GM21528 (cell line): ENCODE data around the gene CRMP1.
"Not testable (repeated sequence)": the region's sequence is repeated elsewhere in the genome, so short reads cannot be mapped to it uniquely, and the experiment has no call there.

Experiments
- ATAC-seq: cut with Tn5 transposase; IDR thresholded peaks from one replicate; pipeline ENCODE4 v1.9.1; 2021; ENCODE audit warnings: mild to moderate bottlenecking, moderate library complexity; ENCODE audit not compliant: unreplicated experiment, low FRiP score

The CRMP1 gene

DNA sequence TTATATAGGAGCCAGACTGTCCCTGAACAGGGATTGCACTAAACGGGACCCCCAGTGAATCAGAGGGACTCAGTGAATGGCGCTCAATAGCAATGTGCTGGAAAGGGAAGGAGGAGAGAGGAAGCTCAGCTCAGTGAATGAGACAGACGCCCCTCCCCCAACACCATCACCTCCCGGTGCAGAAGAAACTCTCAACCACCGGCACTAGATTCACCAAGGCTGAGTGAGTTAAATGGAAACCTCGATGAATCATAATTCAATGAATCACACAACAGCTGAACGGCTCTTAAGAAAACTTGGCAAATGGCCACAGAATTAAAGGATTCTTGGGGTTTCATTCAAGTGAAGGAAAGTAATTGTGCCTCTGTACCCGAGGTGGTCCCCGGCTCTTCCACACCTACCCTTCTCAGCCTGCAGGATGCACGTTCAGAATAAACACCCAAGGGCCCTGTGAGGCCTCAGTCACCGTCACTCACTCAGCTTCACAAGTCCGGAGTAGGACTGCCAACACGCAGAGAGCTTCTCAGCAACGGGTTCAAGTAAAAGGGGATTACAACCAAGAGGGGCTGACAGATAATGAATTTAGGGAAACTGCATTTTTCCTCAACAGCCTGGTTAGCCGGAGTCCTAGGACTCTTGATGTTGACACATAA lies 29.3 kb downstream of the CRMP1 start:
- no peak for ATAC-seq

DNA sequence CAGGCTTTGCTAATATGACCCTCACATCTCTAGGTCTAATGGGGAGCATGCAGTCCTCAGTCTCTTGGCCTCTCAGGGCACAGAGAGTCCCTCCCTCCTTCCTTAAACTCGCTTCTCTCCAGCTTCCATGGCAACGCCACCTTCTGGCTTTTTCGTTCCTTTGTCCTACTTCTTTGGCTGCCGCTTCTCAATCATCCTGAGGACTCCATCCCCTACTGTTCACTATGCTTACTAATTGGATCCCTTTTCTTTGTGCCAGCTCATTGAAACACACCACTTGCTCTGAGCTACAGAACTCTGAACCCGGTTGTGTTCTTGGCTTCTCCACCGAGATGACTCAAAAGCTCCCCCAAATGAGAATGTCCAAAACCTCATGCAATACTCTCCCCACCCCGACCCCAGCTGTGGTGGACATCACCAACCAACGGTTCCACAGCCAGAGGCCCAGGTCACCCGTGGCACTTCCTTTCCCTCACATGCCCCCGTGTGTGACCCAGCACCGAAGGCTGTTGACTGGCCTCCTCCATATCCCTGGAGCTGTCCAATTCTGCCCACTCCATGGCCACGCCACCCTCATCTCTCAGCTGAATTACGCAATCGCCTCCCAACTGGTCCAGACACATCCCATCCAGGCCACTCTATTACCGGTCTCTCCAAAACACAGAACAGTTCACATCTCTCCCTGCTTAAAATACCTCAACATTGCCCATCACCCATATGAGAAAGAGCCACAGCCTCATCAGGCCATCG lies 34.7 kb downstream of the CRMP1 start:
- no peak for ATAC-seq

GRCh38 chr4:5857199-5857598 lies 35.7 kb downstream of the CRMP1 start:
- no peak for ATAC-seq

DNA sequence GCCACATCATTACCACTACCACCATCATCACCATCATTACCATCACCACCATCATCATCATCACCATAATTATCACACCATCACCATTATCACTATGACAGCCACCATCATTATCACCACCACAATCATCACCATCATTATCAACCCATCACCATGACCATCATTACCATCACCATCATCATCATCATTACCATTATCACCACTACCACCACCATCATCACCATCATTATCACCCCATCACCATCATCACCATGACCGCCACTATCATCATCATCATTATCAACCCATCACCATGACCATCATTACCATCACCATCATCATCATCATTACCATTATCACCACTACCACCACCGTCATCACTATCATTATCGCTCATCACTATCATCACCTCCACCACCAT lies 36.5 kb downstream of the CRMP1 start:
- not testable (repeated sequence) for ATAC-seq

- ATAC-seq = no peak
Measured at GRCh38 chr4:5854929-5855328, 38.0 kb downstream of the CRMP1 start.

DNA sequence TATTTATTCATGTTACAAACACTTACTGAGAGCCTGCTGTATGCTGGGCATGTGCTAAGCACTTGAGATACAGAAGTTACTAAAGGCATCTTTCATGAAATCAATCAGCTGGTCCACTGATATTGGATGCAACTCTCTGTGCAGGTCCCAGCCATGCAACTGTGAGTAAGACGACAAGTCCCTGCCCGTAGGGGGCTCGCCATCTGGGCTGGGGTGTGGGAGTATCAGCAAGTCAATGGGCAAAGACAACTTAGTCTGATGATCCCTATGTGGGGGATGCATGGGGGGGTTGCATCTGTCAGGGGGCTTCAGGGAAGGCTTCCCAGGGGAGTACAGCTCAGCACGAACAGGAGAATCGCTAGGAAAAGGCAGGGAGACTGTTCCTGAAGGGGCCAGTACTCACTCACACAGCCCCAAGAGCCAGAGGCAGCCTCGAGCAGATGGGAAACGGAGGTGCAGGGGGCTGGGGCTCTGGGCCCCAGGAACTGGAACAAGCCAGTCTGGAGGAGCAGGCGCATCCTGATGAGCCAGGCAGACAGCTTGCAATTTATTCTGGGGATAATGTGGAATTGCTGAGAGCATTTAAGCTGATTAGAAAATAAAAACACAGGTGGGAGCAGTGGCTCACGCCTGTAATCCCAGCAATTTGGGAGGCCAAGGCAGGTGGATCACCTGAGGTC lies 40.2 kb downstream of the CRMP1 start:
- ATAC-seq = no peak

DNA sequence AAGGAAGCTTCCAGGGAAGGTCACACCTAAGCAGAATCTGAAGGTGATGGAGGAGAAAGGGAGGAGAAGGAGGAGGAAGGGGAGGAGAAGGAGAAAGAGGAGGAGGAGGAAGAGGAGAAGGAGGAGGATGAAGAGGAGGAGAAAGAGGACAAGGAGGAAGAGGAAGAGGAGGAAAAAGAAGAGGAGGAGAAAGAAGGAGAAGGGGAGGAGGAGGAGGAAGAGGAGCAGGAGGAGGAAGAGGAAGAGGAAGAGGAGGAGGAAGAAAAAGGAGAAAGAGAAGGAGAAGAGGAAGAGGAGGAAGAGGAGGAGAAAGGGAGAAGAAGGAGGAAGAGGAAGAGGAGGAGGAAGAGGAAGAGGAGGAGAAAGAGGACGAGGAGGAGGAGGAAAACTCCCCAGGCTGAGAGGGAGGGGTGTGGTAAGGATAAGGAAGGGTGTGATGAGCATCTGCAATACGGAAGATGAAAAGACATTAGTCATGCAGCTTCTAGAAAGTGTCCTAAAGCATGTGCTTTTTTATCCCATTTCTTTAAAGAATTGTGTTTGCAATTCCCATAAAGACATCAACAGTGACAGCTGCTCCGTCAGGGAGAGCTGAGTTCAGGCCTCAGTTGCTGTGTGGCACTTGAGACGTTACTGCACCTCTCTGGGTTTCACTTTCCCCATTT lies 41.1 kb downstream of the CRMP1 start:
- no peak for ATAC-seq

GRCh38 chr4:5845035-5845905 lies 47.6 kb downstream of the CRMP1 start:
- ATAC-seq = no peak

- no peak for ATAC-seq
Measured at GRCh38 chr4:5843573-5844530, 49.0 kb downstream of the CRMP1 start.

DNA sequence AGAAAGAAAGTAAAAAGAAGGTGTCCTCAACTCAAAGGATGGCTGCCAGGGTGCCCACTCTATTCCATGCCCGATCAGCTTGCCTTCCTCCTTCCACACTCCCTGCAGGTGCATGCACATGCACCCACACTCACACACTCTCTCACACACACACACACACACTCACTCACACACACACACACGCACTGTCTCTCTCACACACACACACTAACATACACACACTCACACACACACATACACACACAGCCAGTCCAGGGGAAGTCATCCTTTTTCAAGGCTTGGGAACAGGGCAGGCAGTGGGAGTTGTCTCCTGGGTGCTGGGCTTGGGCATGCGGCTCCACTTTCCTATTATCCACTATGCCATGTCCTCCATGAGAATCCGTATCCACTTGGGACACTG lies 50.4 kb downstream of the CRMP1 start:
- no peak for ATAC-seq

GRCh38 chr4:5839751-5840674 lies 52.9 kb downstream of the CRMP1 start:
- ATAC-seq = no peak

GRCh38 chr4:5839332-5839731 lies 53.6 kb downstream of the CRMP1 start:
- ATAC-seq = no peak

- not testable (repeated sequence) for ATAC-seq
Measured at GRCh38 chr4:5837483-5837882, 55.4 kb downstream of the CRMP1 start.

DNA sequence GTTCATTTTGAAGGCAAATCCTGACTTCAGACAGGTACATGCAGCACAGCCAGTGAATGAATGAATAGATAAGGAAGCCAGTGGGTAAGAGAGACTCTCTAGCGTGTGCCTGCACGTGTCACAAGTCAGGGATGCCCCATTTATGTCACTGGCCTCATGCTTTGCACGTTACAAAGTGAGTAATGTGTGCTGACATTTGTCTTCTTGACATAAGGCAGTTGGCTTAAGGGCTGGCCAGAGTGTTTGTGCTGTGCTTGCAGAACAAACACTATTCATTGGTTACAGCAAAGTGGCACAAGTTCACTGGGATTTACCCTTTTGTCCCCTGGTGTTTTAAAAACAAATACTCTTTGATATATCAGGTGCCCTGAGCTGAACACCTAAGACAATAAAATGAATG lies 55.9 kb downstream of the CRMP1 start:
- no peak for ATAC-seq

DNA sequence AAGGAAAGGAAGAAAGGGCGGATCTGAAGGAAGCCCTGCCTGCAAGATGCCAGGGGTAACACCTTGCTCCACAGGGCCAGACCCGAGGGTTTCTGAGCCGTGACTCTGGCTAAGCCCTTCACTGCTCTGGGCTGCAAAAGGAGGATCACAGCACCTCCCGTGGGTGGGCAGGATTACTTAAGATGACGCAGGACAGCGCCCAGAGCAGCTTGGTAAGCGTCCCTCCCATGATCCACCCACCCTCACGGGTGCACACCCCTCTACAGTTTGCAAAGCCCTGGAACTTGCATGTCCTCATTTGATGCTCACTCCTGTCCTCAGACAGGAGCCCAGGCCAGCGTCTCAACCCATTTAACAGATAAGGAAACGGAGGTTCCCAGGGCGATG lies 64.9 kb downstream of the CRMP1 start:
- ATAC-seq = no peak

DNA sequence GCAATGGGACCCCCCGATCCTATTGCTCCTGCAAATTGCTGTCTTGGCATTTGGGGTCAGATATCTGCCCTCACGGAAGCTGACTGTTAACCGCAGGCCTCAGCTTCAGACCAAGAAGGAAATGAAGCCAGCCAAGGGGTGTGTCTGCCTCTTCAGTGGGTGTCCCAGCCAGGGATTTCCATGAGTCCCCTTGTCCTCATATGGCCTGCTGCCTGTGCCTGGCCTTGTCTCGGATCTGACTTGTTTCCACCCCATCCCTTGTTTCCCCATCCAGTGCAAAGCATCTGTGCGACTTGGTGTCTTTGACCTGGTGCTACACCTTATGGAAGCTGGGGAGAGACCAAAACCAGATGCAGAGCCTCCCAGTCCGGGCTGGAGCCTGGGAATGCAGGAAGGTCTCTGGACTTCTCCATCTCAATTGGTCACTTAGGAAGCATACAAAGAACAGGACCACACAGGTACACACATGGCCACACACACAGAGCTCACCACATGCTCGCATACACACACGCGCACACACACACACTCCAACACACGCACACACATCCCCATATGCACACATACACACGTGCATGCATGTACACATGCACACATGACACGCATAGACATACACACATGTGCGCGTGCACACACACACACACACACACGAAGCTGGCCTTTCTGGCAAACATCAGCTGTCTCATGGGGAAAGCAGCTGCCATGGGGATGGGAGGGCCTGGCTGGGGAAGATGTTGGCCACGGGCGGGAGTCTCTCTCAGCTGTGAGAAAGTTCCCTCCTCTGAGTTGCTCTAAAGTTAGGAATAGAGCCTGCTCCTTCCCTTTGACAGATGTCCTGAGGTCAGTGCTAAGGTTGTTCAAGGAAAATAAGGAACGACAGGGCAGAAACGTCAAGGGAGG lies 65.5 kb downstream of the CRMP1 start:
- ATAC-seq = no peak

- no peak for ATAC-seq
Measured at GRCh38 chr4:5826437-5827107, 66.3 kb downstream of the CRMP1 start.
